GM12872 (cell line): ENCODE measurements around the gene NTN3.

Source experiments
- TF ChIP-seq, protein P1 (sequence below): IDR thresholded peaks from 3 replicates; pipeline ENCODE4 v1.5.1; 2011; ENCODE audit warnings: low read depth, mild to moderate bottlenecking, low read length, moderate library complexity; ENCODE audit not compliant: insufficient read depth

NTN3 gene

DNA sequence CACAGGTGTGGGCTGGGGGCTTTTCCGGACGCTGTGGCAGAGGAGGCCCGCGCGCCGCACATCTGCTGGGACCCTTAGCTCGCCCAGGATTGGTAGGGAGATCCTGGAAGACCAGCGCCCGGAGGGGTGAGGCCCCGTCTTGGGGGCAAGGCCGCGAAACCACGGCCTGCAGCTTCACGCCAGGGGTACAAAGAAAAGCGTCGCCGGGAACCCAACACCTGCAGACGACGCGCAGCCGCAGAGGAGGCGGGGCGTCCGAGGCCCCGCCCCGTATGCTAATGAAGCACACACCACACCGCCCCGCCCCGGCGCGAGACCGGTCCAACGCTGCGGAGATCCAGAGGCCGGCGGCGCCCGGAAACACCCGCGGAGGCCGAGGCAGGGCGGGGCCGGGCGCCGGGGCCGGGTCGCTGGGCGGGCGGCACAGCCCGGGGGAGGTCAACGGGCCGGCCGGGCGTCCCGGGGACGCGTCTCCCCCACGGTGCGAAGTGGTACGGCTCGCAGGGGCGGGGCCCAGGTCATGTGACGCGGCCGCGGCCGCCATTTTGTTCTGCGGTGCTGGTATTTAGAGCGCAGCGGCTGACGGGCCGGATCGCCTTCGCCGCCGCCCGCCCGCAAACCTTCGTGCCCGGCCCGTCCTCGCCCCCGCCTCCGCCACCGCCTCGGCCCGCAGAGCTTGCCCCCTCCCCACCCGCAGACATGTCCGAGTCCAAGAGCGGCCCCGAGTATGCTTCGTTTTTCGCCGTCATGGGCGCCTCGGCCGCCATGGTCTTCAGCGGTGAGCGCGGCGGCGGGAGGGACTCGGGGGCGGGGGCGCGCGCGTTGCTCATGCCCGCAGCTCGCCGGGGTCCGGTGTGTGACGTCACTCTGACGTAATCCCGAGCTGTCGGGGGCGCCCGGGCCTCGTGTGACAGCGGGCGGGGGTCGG, 42.6 kb downstream of the NTN3 start, which contains the start of gene ATP6V0C:
ATP6V0C (plus strand) TSS at position 548 of the 928 bp plus-strand sequence; CDS start at position 700, 152 bp downstream.
- TF ChIP-seq, protein P1, sequence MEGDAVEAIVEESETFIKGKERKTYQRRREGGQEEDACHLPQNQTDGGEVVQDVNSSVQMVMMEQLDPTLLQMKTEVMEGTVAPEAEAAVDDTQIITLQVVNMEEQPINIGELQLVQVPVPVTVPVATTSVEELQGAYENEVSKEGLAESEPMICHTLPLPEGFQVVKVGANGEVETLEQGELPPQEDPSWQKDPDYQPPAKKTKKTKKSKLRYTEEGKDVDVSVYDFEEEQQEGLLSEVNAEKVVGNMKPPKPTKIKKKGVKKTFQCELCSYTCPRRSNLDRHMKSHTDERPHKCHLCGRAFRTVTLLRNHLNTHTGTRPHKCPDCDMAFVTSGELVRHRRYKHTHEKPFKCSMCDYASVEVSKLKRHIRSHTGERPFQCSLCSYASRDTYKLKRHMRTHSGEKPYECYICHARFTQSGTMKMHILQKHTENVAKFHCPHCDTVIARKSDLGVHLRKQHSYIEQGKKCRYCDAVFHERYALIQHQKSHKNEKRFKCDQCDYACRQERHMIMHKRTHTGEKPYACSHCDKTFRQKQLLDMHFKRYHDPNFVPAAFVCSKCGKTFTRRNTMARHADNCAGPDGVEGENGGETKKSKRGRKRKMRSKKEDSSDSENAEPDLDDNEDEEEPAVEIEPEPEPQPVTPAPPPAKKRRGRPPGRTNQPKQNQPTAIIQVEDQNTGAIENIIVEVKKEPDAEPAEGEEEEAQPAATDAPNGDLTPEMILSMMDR = no peak

DNA sequence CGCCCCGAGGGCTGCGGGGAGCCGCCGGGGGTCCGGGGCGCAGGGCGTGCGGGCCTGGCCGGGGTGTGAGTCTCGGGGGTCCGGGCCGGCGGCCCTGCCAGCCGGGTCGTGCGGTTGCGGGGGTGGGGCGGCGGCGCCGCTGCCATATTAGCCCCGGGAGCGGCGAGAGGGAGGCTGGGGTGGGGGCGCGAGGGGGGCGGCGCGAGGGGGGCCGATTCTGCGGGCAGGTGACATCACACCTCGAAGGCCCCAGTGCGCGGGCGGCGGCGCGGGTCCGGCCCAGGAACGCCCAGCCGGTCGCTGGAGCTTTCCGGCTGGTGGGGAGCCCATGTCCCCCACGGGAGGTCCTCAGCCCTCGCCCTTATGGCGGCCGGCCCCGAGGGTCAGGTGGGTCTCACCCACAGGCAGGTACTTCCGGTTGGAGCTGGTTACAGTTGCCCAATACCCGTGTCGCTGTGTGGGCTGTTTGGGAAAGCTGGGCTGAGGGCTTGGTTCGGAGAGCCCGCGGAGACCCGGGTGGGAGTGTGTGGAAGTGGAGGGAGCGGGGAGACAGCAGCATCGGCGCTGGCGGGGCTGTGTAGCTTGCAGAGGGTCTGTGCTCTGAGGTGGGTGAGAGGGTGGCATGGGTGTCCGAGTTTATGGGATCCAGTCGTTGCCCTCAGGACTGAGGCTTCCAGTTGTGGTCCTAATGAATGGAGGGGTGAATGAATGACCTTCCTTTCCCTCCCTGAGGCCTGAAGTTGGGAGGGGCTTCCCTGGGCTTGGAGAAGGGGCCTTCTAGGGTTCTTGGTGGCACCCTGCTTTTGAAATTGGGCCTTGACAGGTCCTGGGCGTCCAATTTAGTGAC, 43.5 kb downstream of the NTN3 start:
- TF ChIP-seq, protein P1 = no peak

DNA sequence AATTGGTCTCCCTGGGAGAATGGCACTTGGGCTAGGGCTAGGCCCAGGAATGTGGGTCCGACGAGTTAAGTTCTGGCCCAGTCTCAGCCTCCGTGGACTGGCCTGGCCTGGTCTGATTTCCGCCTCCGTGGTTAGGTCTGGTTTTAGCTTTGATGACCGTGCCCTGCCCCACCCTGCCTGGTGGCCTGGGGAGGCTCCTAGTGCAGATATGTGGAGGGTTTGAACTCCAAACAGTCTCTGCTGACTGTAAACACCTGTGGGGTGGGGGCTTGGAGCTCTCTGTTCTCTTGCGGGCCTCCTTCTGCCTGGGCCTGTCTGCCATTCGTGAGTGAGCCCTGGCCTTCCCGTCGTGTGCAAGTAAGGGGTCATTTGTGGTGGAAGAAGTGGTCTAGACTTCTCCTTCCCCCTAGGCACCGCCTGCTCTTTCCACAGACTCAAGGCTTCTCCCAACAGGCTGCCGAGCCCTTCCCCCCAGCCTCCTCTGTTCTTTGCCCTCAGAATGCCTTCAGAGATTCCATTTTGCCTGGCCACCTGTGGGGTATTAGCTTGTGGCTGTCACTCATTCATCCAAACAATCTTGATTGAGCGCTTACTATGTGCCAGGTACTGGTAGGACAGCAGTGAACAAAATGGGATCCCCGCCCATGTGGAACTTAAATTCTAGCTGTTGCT, 44.2 kb downstream of the NTN3 start:
- TF ChIP-seq, protein P1 = no peak

GRCh38 chr16:2516391-2517240, 45.5 kb downstream of the NTN3 start:
- TF ChIP-seq, protein P1 = no peak

- TF ChIP-seq, protein P1 = no peak
Measured at GRCh38 chr16:2517954-2518605, 47.0 kb downstream of the NTN3 start.

GRCh38 chr16:2518823-2519710, 48.0 kb downstream of the NTN3 start:
- TF ChIP-seq, protein P1 = no peak
